ENCODE measurements around the gene ZNF580. TPM values are rescaled to one million over a fixed set of nuclear protein-coding genes. Genes with fewer than 3 reads are reported as not detected.

ZNF580 gene
- total and polyA plus RNA-seq, 5 donors from 2014 or later = 14.3 to 30.8 (median 17.2) TPM

- peaks cover 19% of the 10 kb centered on the region for H3K36me3 Mint-ChIP-seq
- H3K4me1 Mint-ChIP-seq = peaks cover 14 to 45% (median 35%) of the 10 kb centered on the region in 4 donors
- Histone ChIP-seq H3K4me3 (ENCODE audit: low read depth, low read length) (peak overlapping the region; percentile 4), H3K9me3 (ENCODE audit: control insufficient read depth in 2 of 2, low read length in 2 of 2) (no peaks in the 10 kb centered on the region), H3K4me1 (ENCODE audit: control insufficient read depth, insufficient read depth, low read length, poor library complexity, severe bottlenecking) (peaks cover 42% of the 10 kb centered on the region), H3K27ac (ENCODE audit: insufficient read depth, low read length, poor library complexity, severe bottlenecking) (peak overlapping the region; percentile 54), H3K36me3 (ENCODE audit: control insufficient read depth, insufficient read depth, low read length) (no peaks in the 10 kb centered on the region), H3K27me3 (ENCODE audit: control insufficient read depth, insufficient read depth, low read length) (no peaks in the 10 kb centered on the region)
- ATAC-seq (ENCODE audit: low read depth in 2 of 2) (peak; percentile 48 to 55), DNase-seq (peak; percentile 83 to 96 (median 86))
- peak overlapping the region; percentile 0 to 81 (median 48) for H3K4me3 Mint-ChIP-seq
- H3K27me3 Mint-ChIP-seq = peaks cover 6% of the 10 kb centered on the region
- H3K27ac Mint-ChIP-seq = peak overlapping the region in 2 of 3 donors; percentile 6 to 72
- H3K9me3 Mint-ChIP-seq = no peaks in the 10 kb centered on the region
These were observed 8.4 kb upstream of the ZNF580 start for GRCh38 chr19:55632463-55632834.

GRCh38 chr19:55633861-55634260 is 6.9 kb upstream of the ZNF580 start:
- no peak overlapping the region for H3K4me3 ChIP-seq (ENCODE audit: low read depth, low read length)
- ATAC-seq (ENCODE audit: low read depth in 2 of 2) (no peak), DNase-seq (no peak)
- H3K27me3 ChIP-seq (ENCODE audit: control insufficient read depth, insufficient read depth, low read length) = no peaks in the 10 kb centered on the region
- H3K36me3 Mint-ChIP-seq = peaks cover 24% of the 10 kb centered on the region
- no peaks in the 10 kb centered on the region for H3K9me3 Mint-ChIP-seq
- peaks cover 11% of the 10 kb centered on the region for H3K27me3 Mint-ChIP-seq
- H3K4me3 Mint-ChIP-seq = peak overlapping the region in 3 of 4 donors; percentile 81 to 98 (median 96)
- peak overlapping the region; percentile 100 for H3K27ac ChIP-seq (ENCODE audit: insufficient read depth, low read length, poor library complexity, severe bottlenecking)
- H3K27ac Mint-ChIP-seq = peak overlapping the region in 2 of 3 donors; percentile 26 to 100
- H3K4me1 ChIP-seq (ENCODE audit: control insufficient read depth, insufficient read depth, low read length, poor library complexity, severe bottlenecking) = peaks cover 47% of the 10 kb centered on the region
- H3K36me3 ChIP-seq (ENCODE audit: control insufficient read depth, insufficient read depth, low read length) = no peaks in the 10 kb centered on the region
- H3K4me1 Mint-ChIP-seq = peaks cover 14 to 56% (median 41%) of the 10 kb centered on the region in 4 donors
- no peaks in the 10 kb centered on the region for H3K9me3 ChIP-seq (ENCODE audit: control insufficient read depth in 2 of 2, low read length in 2 of 2)

GRCh38 chr19:55635334-55635717 is 5.5 kb upstream of the ZNF580 start:
- H3K27me3 ChIP-seq (ENCODE audit: control insufficient read depth, insufficient read depth, low read length) = no peaks in the 10 kb centered on the region
- peak overlapping the region; percentile 96 for H3K4me3 ChIP-seq (ENCODE audit: low read depth, low read length)
- peaks cover 28% of the 10 kb centered on the region for H3K36me3 Mint-ChIP-seq
- H3K27me3 Mint-ChIP-seq = peaks cover 11% of the 10 kb centered on the region
- DNase-seq (no peak), ATAC-seq (ENCODE audit: low read depth in 2 of 2) (no peak)
- peaks cover 0 to 2% (median 0%) of the 10 kb centered on the region in 7 donors for H3K9me3 Mint-ChIP-seq
- peaks cover 14 to 68% (median 47%) of the 10 kb centered on the region in 4 donors for H3K4me1 Mint-ChIP-seq
- peak overlapping the region; percentile 100 for H3K27ac Mint-ChIP-seq
- H3K4me3 Mint-ChIP-seq = peak overlapping the region; percentile 96 to 100 (median 99)
- no peaks in the 10 kb centered on the region for H3K36me3 ChIP-seq (ENCODE audit: control insufficient read depth, insufficient read depth, low read length)
- peaks cover 61% of the 10 kb centered on the region for H3K4me1 ChIP-seq (ENCODE audit: control insufficient read depth, insufficient read depth, low read length, poor library complexity, severe bottlenecking)
- peak overlapping the region; percentile 100 for H3K27ac ChIP-seq (ENCODE audit: insufficient read depth, low read length, poor library complexity, severe bottlenecking)
- no peaks in the 10 kb centered on the region for H3K9me3 ChIP-seq (ENCODE audit: control insufficient read depth in 2 of 2, low read length in 2 of 2)

DNA sequence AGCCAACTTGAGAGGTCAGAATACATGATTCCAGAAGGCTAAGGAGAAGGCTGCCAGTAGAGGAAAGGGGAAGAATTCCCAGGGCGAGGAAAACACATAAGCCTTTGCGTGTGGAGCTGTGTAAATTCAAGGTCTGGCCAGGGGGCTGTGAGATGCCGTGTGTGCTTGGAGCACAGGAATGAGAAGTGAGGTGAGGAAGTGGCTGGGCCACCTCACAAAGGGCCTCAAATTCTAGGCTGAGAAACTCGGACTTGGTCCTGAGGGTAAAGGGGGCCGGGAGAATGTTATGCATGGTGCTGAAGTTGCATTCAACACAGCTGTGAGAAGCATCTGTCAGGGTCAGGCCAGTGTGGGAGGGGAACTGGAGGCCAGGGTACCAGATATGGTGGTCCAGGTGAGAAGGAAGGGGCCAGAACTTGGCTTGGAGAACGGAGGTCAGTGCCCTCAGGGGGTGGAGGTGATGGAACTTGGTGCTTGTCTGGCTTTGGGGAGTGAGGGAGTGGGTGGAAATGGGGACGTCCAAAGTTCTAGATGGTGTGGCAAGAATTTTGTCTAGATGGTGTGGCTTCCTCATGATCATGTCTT is 4.9 kb upstream of the ZNF580 start:
- Histone ChIP-seq H3K4me3 (ENCODE audit: low read depth, low read length) (peak overlapping the region; percentile 96), H3K36me3 (ENCODE audit: control insufficient read depth, insufficient read depth, low read length) (no peaks in the 10 kb centered on the region), H3K27ac (ENCODE audit: insufficient read depth, low read length, poor library complexity, severe bottlenecking) (peak overlapping the region; percentile 100), H3K4me1 (ENCODE audit: control insufficient read depth, insufficient read depth, low read length, poor library complexity, severe bottlenecking) (peaks cover 66% of the 10 kb centered on the region), H3K9me3 (ENCODE audit: control insufficient read depth in 2 of 2, low read length in 2 of 2) (no peaks in the 10 kb centered on the region), H3K27me3 (ENCODE audit: control insufficient read depth, insufficient read depth, low read length) (no peaks in the 10 kb centered on the region)
- Mint-ChIP-seq H3K36me3 (peaks cover 28% of the 10 kb centered on the region), H3K9me3 (peaks cover 0 to 2% (median 0%) of the 10 kb centered on the region in 7 donors), H3K27ac (peak overlapping the region; percentile 100), H3K4me3 (peak overlapping the region; percentile 96 to 100 (median 99)), H3K4me1 (peaks cover 14 to 71% (median 49%) of the 10 kb centered on the region in 4 donors), H3K27me3 (peaks cover 11% of the 10 kb centered on the region)
- ATAC-seq (ENCODE audit: low read depth in 2 of 2) = no peak
- no peak for DNase-seq

DNA sequence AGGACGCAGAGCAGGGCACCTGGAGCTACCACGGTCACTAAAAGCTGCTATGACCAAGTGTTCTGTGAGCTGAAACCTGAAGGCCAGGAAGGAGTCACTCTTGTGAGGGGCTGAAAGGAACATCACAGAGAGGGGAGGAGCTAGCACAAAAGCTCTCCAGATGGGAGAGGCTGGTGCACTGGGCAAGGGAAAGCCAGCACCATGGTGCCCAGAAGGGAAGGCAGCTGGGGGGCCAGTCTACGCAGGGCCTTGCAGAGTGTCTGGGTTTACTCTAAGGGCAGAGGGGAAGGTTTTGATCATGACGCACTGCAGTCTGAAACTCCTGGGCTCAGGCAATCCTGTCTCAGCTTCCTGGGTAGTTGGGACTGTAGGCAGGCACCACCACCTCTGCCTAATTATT is 4.1 kb upstream of the ZNF580 start:
- Histone ChIP-seq H3K4me3 (ENCODE audit: low read depth, low read length) (peak overlapping the region; percentile 96), H3K9me3 (ENCODE audit: control insufficient read depth in 2 of 2, low read length in 2 of 2) (no peaks in the 10 kb centered on the region), H3K4me1 (ENCODE audit: control insufficient read depth, insufficient read depth, low read length, poor library complexity, severe bottlenecking) (peaks cover 70% of the 10 kb centered on the region), H3K27ac (ENCODE audit: insufficient read depth, low read length, poor library complexity, severe bottlenecking) (peak overlapping the region; percentile 100), H3K36me3 (ENCODE audit: control insufficient read depth, insufficient read depth, low read length) (no peaks in the 10 kb centered on the region), H3K27me3 (ENCODE audit: control insufficient read depth, insufficient read depth, low read length) (no peaks in the 10 kb centered on the region)
- peaks cover 0 to 2% (median 0%) of the 10 kb centered on the region in 7 donors for H3K9me3 Mint-ChIP-seq
- peaks cover 11% of the 10 kb centered on the region for H3K27me3 Mint-ChIP-seq
- peak overlapping the region; percentile 96 to 100 (median 99) for H3K4me3 Mint-ChIP-seq
- no peak for DNase-seq
- H3K27ac Mint-ChIP-seq = peak overlapping the region in 2 of 3 donors; percentile 100
- peaks cover 28% of the 10 kb centered on the region for H3K36me3 Mint-ChIP-seq
- peaks cover 11 to 73% (median 49%) of the 10 kb centered on the region in 4 donors for H3K4me1 Mint-ChIP-seq
- ATAC-seq (ENCODE audit: low read depth in 2 of 2) = no peak

- Mint-ChIP-seq H3K27ac (peak overlapping the region; percentile 58 to 100 (median 100)), H3K4me1 (peaks cover 4 to 71% (median 45%) of the 10 kb centered on the region in 4 donors), H3K27me3 (peaks cover 11% of the 10 kb centered on the region), H3K36me3 (peaks cover 28% of the 10 kb centered on the region), H3K4me3 (peak overlapping the region; percentile 71 to 100 (median 92)), H3K9me3 (peaks cover 0 to 2% (median 0%) of the 10 kb centered on the region in 7 donors)
- H3K27me3 ChIP-seq (ENCODE audit: control insufficient read depth, insufficient read depth, low read length) = no peaks in the 10 kb centered on the region
- ATAC-seq (ENCODE audit: low read depth in 2 of 2) (no peak), DNase-seq (no peak)
- H3K27ac ChIP-seq (ENCODE audit: insufficient read depth, low read length, poor library complexity, severe bottlenecking) = no peak overlapping the region
- no peaks in the 10 kb centered on the region for H3K9me3 ChIP-seq (ENCODE audit: control insufficient read depth in 2 of 2, low read length in 2 of 2)
- H3K4me3 ChIP-seq (ENCODE audit: low read depth, low read length) = no peak overlapping the region
- H3K36me3 ChIP-seq (ENCODE audit: control insufficient read depth, insufficient read depth, low read length) = no peaks in the 10 kb centered on the region
- peaks cover 71% of the 10 kb centered on the region for H3K4me1 ChIP-seq (ENCODE audit: control insufficient read depth, insufficient read depth, low read length, poor library complexity, severe bottlenecking)
These were observed 3.3 kb upstream of the ZNF580 start for GRCh38 chr19:55637534-55637933.

DNA sequence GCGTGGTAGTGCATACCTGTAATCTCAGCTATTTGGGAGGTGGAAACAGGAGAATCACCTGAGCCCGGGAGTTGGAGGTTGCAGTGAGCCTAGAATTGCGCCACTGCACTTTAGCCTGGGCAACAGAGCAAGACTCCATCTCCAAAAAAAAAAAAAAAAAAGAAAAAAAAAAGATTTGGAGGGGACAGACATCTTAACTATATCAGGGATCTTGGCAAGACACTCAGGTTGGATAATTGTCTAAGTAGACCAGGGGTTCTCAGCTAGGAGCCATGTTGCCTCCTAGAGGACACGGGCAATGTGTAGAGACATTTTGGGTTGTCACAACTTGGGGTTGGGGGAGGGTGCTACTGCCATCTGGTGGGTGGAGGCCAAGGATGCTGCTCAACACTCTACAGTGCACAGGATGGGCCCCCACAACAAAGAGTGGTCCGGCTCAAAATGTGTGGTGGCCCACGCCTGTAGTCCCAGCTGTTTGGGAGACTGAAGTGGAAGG is 1.9 kb upstream of the ZNF580 start:
- peak overlapping the region; percentile 29 for H3K27ac ChIP-seq (ENCODE audit: insufficient read depth, low read length, poor library complexity, severe bottlenecking)
- no peaks in the 10 kb centered on the region for H3K36me3 ChIP-seq (ENCODE audit: control insufficient read depth, insufficient read depth, low read length)
- peak in 1 of 2 donors; percentile 8 for ATAC-seq (ENCODE audit: low read depth in 2 of 2)
- H3K27me3 ChIP-seq (ENCODE audit: control insufficient read depth, insufficient read depth, low read length) = no peaks in the 10 kb centered on the region
- Mint-ChIP-seq H3K4me3 (peak overlapping the region; percentile 66 to 96 (median 72)), H3K27ac (peak overlapping the region; percentile 1 to 92 (median 59)), H3K36me3 (peaks cover 28% of the 10 kb centered on the region), H3K9me3 (peaks cover 0 to 2% (median 0%) of the 10 kb centered on the region in 7 donors), H3K27me3 (peaks cover 17% of the 10 kb centered on the region), H3K4me1 (peaks cover 4 to 75% (median 53%) of the 10 kb centered on the region in 4 donors)
- no peak overlapping the region for H3K4me3 ChIP-seq (ENCODE audit: low read depth, low read length)
- H3K4me1 ChIP-seq (ENCODE audit: control insufficient read depth, insufficient read depth, low read length, poor library complexity, severe bottlenecking) = peaks cover 79% of the 10 kb centered on the region
- no peaks in the 10 kb centered on the region for H3K9me3 ChIP-seq (ENCODE audit: control insufficient read depth in 2 of 2, low read length in 2 of 2)
- peak; percentile 38 to 78 (median 59) for DNase-seq
